ENCODE measurements around the gene PARN. TPM values are rescaled to one million over a fixed set of nuclear protein-coding genes. Genes with fewer than 3 reads are reported as not detected.
A peak's percentile ranks its signal among the peaks of the same experiment; 100 is the strongest.

Gene PARN
- total RNA-seq, 2 donors from 2014 or later, result 22.4 to 51.2 TPM

DNA sequence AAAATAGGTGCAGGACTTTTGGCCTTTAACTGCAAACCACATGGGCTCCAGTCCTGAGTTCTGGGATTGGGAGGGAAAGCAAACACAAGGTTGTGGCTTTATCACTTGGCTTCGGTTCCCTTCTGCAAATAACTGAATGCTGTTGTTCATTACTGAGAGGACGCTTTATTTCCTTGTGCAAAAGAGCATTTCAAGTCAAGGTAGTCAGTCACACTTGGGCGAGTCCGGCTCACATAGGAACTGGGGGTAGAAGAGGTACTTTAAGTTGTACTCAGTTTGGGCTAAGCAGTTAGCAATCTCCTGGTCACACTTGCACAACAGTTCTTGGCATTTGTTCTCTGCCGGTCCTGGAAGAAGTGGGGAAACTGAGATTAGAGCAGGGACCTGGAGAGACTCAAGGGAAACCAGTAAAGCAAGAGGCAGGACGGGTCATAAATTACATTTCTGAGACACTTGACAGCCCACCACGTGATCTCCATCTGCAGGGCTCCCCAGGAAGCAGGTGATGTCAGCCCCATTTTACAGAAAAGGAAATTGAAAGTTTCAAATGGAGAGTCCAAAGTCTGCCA lies 42.4 kb upstream of the PARN start:
- no peaks in the 10 kb centered on the region for H3K4me1 ChIP-seq (replicated peaks)
- H3K4me3 ChIP-seq, result no peak overlapping the region
- peak overlapping the region in 1 of 2 donors; percentile 19 for H3K27ac ChIP-seq
- TF ChIP-seq POLR2AphosphoS5 (IDR thresholded peaks at IDR 0.05) (no peak), POLR2A (IDR thresholded peaks at IDR 0.05) (no peak)
- TF ChIP-seq, protein P1, sequence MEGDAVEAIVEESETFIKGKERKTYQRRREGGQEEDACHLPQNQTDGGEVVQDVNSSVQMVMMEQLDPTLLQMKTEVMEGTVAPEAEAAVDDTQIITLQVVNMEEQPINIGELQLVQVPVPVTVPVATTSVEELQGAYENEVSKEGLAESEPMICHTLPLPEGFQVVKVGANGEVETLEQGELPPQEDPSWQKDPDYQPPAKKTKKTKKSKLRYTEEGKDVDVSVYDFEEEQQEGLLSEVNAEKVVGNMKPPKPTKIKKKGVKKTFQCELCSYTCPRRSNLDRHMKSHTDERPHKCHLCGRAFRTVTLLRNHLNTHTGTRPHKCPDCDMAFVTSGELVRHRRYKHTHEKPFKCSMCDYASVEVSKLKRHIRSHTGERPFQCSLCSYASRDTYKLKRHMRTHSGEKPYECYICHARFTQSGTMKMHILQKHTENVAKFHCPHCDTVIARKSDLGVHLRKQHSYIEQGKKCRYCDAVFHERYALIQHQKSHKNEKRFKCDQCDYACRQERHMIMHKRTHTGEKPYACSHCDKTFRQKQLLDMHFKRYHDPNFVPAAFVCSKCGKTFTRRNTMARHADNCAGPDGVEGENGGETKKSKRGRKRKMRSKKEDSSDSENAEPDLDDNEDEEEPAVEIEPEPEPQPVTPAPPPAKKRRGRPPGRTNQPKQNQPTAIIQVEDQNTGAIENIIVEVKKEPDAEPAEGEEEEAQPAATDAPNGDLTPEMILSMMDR (IDR thresholded peaks at IDR 0.05), result no peak
- no peaks in the 10 kb centered on the region for H3K27me3 ChIP-seq (replicated peaks; ENCODE audit: insufficient read depth)
- no peaks in the 10 kb centered on the region for H3K9me3 ChIP-seq
- no peak for DNase-seq (ENCODE audit: low spot score)
- H3K36me3 ChIP-seq, result peaks cover 0 to 1% of the 10 kb centered on the region in 2 donors
- WGBS, result 45% methylated on average over 7 of the region's 7 CpGs
- intact Hi-C loops (cut with DNase I), result no loop called here

DNA sequence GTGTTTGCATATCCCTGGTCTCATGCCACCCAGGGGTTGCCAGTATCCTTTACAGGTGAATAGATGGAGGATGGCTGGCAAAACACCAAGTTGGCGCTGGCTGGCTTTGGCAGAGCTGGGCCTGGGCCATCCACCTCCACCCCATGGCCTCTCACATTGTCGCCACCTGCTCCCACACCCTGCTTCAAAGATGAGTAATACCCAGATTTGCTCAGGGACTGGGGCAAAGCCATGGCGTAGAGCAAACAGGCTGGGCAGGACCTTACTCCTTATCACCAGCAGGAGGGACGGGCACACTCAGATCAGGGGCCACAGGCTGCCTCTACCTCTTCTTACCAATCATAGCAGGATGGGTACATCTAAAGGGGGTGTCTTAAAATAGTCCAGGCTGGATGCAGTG lies 39.7 kb upstream of the PARN start:
- peaks cover 0 to 4% of the 10 kb centered on the region in 2 donors for H3K36me3 ChIP-seq
- intact Hi-C loops (cut with DNase I), result no loop called here
- no peak overlapping the region for H3K4me3 ChIP-seq
- WGBS, result 96% methylated on average over 4 of the region's 4 CpGs
- TF ChIP-seq, protein P1 (IDR thresholded peaks at IDR 0.05), result no peak
- no peak for TF ChIP-seq POLR2AphosphoS5 (IDR thresholded peaks at IDR 0.05)
- TF ChIP-seq POLR2A (IDR thresholded peaks at IDR 0.05), result no peak
- H3K27me3 ChIP-seq (replicated peaks; ENCODE audit: insufficient read depth), result no peaks in the 10 kb centered on the region
- H3K9me3 ChIP-seq, result no peaks in the 10 kb centered on the region
- DNase-seq (ENCODE audit: low spot score), result no peak
- H3K27ac ChIP-seq, result no peak overlapping the region
- no peaks in the 10 kb centered on the region for H3K4me1 ChIP-seq (replicated peaks)

DNA sequence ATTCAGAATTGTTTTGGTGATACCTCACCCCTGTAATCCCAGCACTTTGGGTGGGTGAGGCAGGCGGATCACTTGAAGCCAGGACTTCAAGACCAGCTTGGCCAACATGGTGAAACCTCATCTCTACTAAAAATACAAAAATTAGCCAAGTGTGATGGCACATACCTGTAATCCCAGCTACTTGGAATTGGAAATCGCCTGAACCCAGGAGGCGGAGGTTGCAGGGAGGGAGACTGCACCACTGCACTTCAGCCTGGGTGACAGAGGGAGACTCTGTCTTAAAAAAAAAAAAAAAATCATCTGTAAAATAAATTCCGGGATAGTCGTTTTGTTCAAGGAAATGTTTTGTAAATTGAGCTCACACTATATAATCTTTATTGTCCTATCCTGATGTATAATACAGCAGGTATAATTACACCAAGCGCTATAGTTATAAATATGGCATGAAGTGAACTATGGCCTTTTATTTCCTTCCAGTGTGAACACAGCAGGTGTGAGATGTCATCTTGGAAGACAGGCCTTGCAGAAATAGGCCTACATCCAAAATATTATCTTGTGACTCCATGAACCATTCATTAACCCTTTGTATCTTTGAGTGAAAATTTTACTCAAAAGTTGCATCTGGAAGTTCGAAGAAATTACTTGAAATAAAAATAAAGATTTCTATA lies 38.6 kb upstream of the PARN start:
- Histone ChIP-seq H3K36me3 (peaks cover 0 to 4% of the 10 kb centered on the region in 2 donors), H3K4me1 (replicated peaks) (no peaks in the 10 kb centered on the region), H3K27me3 (replicated peaks; ENCODE audit: insufficient read depth) (no peaks in the 10 kb centered on the region), H3K4me3 (no peak overlapping the region), H3K9me3 (no peaks in the 10 kb centered on the region), H3K27ac (no peak overlapping the region)
- intact Hi-C loops (cut with DNase I), result no loop called here
- TF ChIP-seq POLR2AphosphoS5 (IDR thresholded peaks at IDR 0.05) (no peak), POLR2A (IDR thresholded peaks at IDR 0.05) (no peak)
- TF ChIP-seq, protein P1 (IDR thresholded peaks at IDR 0.05), result no peak
- no peak for DNase-seq (ENCODE audit: low spot score)
- 73% methylated on average over 7 of the region's 7 CpGs for WGBS

DNA sequence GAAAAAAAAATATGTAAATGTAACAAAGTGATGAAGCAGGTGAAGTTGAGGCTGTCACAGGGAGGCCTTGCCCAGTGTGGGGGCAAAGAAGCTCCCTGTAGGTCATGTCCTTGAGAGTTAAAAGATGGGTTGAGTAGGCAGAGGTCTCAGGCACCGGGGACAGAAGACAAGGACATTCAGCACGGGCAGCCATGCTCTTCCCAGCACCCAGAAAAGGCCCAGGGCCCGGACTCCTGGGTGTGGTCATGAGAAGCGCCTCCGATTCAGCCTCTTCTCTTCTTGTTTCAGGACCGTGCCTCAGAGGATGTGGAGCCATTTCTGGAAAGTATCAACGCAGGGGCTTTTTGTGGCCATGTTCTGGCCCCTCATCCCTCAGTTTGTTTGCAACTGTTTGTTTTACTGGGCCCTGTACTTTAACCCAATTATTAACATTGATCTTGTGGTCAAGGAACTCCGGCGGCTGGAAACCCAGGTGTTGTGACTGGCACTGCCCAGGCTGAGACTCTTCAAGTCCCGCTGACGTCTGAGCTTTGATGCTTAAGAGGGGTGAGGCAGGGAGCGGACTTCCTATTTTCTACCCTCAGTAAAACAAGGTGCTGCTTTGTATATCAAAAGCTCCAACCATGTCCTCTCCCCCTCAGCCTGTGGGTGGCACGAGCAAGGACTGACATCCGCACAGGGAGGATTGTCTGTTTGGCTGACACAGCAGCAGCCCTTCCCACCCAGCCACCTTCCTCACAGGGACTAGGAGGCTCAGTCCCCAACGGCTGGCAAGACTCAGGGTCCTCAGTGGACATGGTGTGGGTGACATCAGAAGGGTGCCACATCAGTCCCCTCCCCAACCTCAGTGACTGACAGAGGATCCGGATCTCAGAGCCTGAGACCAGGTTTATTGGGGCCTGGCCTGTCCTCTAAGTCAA lies 37.5 kb upstream of the PARN start:
- Histone ChIP-seq H3K4me1 (replicated peaks) (no peaks in the 10 kb centered on the region), H3K36me3 (peaks cover 0 to 10% of the 10 kb centered on the region in 2 donors), H3K4me3 (no peak overlapping the region), H3K27ac (no peak overlapping the region), H3K27me3 (replicated peaks; ENCODE audit: insufficient read depth) (no peaks in the 10 kb centered on the region), H3K9me3 (no peaks in the 10 kb centered on the region)
- TF ChIP-seq, protein P1 (IDR thresholded peaks at IDR 0.05), result no peak
- TF ChIP-seq POLR2AphosphoS5 (IDR thresholded peaks at IDR 0.05) (no peak), POLR2A (IDR thresholded peaks at IDR 0.05) (no peak)
- WGBS, result 84% methylated on average over 16 of the region's 16 CpGs
- intact Hi-C loops (cut with DNase I), result no loop called here
- DNase-seq (ENCODE audit: low spot score), result no peak

All from prostate gland (tissue), 2 donors.